Esophagus squamous epithelium (tissue), 5 donors: Measurements from ENCODE around the gene YBX1. TPM values are rescaled to one million over a fixed set of nuclear protein-coding genes. Genes with fewer than 3 reads are reported as not detected.
A peak's percentile ranks its signal among the peaks of the same experiment; 100 is the strongest.

ENCODE experiments used
- DNase-seq: peaks from one replicate; lab custom pipeline; 2025; lab: John Stamatoyannopoulos, UW
- H3K27ac ChIP-seq, 4 donors: fragments of 200-600 bp; sonication (generic); one replicate each; pipeline ENCODE4 v1.5.1; 2016 to 2019; ENCODE audit warnings: mild to moderate bottlenecking in 1 of 4
- H3K27me3 ChIP-seq, 4 donors: fragments of 200-600 bp; sonication (generic); 1 replicate in 3 of 4; 2 replicates in 1 of 4; pipeline versions ENCODE4 v1.5.1 to v1.6.0; 2017 to 2021; ENCODE audit warnings: antibody characterized with exemption in 1 of 4
- H3K36me3 ChIP-seq, 3 donors: fragments of 200-600 bp; sonication (generic); one replicate each; pipeline ENCODE4 v1.5.1; 2016 to 2019
- H3K4me1 ChIP-seq, 3 donors: fragments of 200-600 bp; sonication (generic); one replicate each; pipeline ENCODE4 v1.5.1; 2017 to 2019
- H3K4me3 ChIP-seq, 4 donors: fragments of 200-600 bp; sonication (generic); 1 replicate in 3 of 4; 2 replicates in 1 of 4; pipeline ENCODE4 v1.5.1; 2016 to 2019; ENCODE audit warnings: mild to moderate bottlenecking in 2 of 4, moderate library complexity in 1 of 4
- H3K9me3 ChIP-seq, 3 donors: fragments of 200-600 bp; sonication (generic); one replicate each; pipeline ENCODE4 v1.5.1; 2016 to 2019
- CTCF ChIP-seq, 6 experiments: fragments of 450-650 bp in 4 of 6; fragments of 200-600 bp in 2 of 6; sonication (generic) in 2 of 6; IDR thresholded peaks; one replicate each; pipeline ENCODE4 v1.5.1; 2016 to 2019; ENCODE audit warnings: antibody characterized with exemption in 6 of 6, mild to moderate bottlenecking in 4 of 6, moderate library complexity in 4 of 6
- POLR2A ChIP-seq, 4 donors: fragments of 450-650 bp; IDR thresholded peaks; one replicate each; pipeline ENCODE4 v1.6.1; 2017; ENCODE audit warnings: antibody characterized with exemption in 4 of 4, mild to moderate bottlenecking in 4 of 4, moderate library complexity in 3 of 4
- WGBS, 2 donors: methylation state at CpG; one replicate each; pipeline ENCODE4 v1.1.5; 2018; 5-methylcytosine and 5-hydroxymethylcytosine counted together
- intact Hi-C: fragments of 100-400 bp; cut with DNase I; formaldehyde crosslinking; loops from one replicate; pipeline ENCODE4 v1.15.0; 2022
- total RNA-seq, 4 donors: library from RNA; depleted of rRNA; stranded (reverse); fragments of >200 nt; gene quantifications; one replicate each; pipeline ENCODE4 v1.1.0, GENCODE V29; 2016
- donor health status: DM: yes; HTN: yes; CAD: no.

The YBX1 gene
- total RNA-seq, 4 donors from 2014 or later: 338 to 569 (median 531) TPM

GRCh38 chr1:42657981-42658876, 24.0 kb upstream of the YBX1 start, which contains the start of gene PPIH:
TSS of gene PPIH (plus strand) at chr1:42658423. CDS start at chr1:42658447, 24 bp downstream.
- WGBS, 2 donors: 0 to 1% methylated on average over 24 to 26 of the region's 53 CpGs
- peak; percentile 57 for DNase-seq
- intact Hi-C loops: no loop called here

GRCh38 chr1:42658877-42659337, 23.3 kb upstream of the YBX1 start:
- Histone ChIP-seq H3K9me3 (no peaks in the 10 kb centered on the region), H3K36me3 (peaks cover 0 to 40% (median 4%) of the 10 kb centered on the region in 3 donors), H3K4me1 (peaks cover 5 to 28% (median 18%) of the 10 kb centered on the region in 3 donors), H3K27ac (peak overlapping the region; percentile 83 to 93 (median 92)), H3K4me3 (peak overlapping the region; percentile 66 to 91 (median 70)), H3K27me3 (no peaks in the 10 kb centered on the region)
- TF ChIP-seq CTCF (IDR thresholded peaks at IDR 0.05): no peak
- TF ChIP-seq POLR2A (IDR thresholded peaks at IDR 0.05): no peak
- intact Hi-C loops: no loop called here
- 6 to 7% methylated on average over 20 of the region's 20 CpGs for WGBS, 2 donors
- DNase-seq: no peak

More at GRCh38 chr1:42657981-42658876, 24.0 kb upstream of the YBX1 start, which contains the start of gene PPIH:
- TF ChIP-seq CTCF (IDR thresholded peaks at IDR 0.05) (peak in 5 of 6 experiments; percentile 14 to 52 (median 45)), POLR2A (IDR thresholded peaks at IDR 0.05) (peak in 2 of 4 donors; percentile 37 to 50)
- no peaks in the 10 kb centered on the region for H3K9me3 ChIP-seq
- H3K36me3 ChIP-seq: peaks cover 0 to 34% (median 4%) of the 10 kb centered on the region in 3 donors
- peak within 1 kb of the TSS; percentile 83 to 93 (median 92) for H3K27ac ChIP-seq
- H3K4me1 ChIP-seq: peaks cover 5 to 28% (median 18%) of the 10 kb centered on the region in 3 donors
- peak within 1 kb of the TSS; percentile 66 to 91 (median 70) for H3K4me3 ChIP-seq
- no peaks in the 10 kb centered on the region for H3K27me3 ChIP-seq

- Histone ChIP-seq H3K4me3 (no peak overlapping the region), H3K36me3 (peaks cover 4 to 61% (median 11%) of the 10 kb centered on the region in 3 donors)
- WGBS, 2 donors: 61 to 78% methylated on average over 3 of the region's 3 CpGs
Observed at GRCh38 chr1:42660907-42661500, 21.2 kb upstream of the YBX1 start.

GRCh38 chr1:42669936-42670335, 12.3 kb upstream of the YBX1 start:
- Histone ChIP-seq H3K27me3 (no peaks in the 10 kb centered on the region), H3K4me3 (no peak overlapping the region), H3K36me3 (peaks cover 15 to 97% (median 21%) of the 10 kb centered on the region in 3 donors), H3K9me3 (no peaks in the 10 kb centered on the region), H3K4me1 (peaks cover 0 to 8% (median 5%) of the 10 kb centered on the region in 3 donors), H3K27ac (no peak overlapping the region)
- TF ChIP-seq CTCF (IDR thresholded peaks at IDR 0.05) (no peak), POLR2A (IDR thresholded peaks at IDR 0.05) (no peak)
- DNase-seq: no peak
- intact Hi-C loops: no loop called here
- 88 to 97% methylated on average over 3 of the region's 3 CpGs for WGBS, 2 donors

More at GRCh38 chr1:42660907-42661500, 21.2 kb upstream of the YBX1 start:
- no peak for TF ChIP-seq CTCF (IDR thresholded peaks at IDR 0.05)
- TF ChIP-seq POLR2A (IDR thresholded peaks at IDR 0.05): no peak
- H3K27me3 ChIP-seq: no peaks in the 10 kb centered on the region
- no peak for DNase-seq
- intact Hi-C loops: no loop called here
- no peaks in the 10 kb centered on the region for H3K9me3 ChIP-seq
- no peak overlapping the region for H3K27ac ChIP-seq
- H3K4me1 ChIP-seq: peaks cover 5 to 28% (median 18%) of the 10 kb centered on the region in 3 donors
